HepG2 (cell line): ENCODE measurements around the gene PREX1. TPM values are rescaled to one million over a fixed set of nuclear protein-coding genes. Genes with fewer than 3 reads are reported as not detected.
A peak's percentile ranks its signal among the peaks of the same experiment; 100 is the strongest.

ENCODE experiments used
- ARHGAP35 ChIP-seq: sonication (generic); formaldehyde crosslinking; IDR thresholded peaks from 2 replicates; pipeline ENCODE4 v1.9.0; 2022; ENCODE audit warnings: mild to moderate bottlenecking, inconsistent platforms, moderate library complexity, missing genetic modification reagents, borderline replicate concordance
- BHLHE40 ChIP-seq: IDR thresholded peaks from 2 replicates; pipeline ENCODE4 v1.6.1; 2011; ENCODE audit warnings: low read length, improper control_type of control experiment
- CBX5 ChIP-seq: sonication (generic); formaldehyde crosslinking; IDR thresholded peaks from 2 replicates; pipeline ENCODE4 v1.4.0; 2020; ENCODE audit warnings: missing genetic modification reagents, borderline replicate concordance
- DMAP1 ChIP-seq: IDR thresholded peaks from 2 replicates; pipeline ENCODE4 v1.6.1; 2016
- DRAP1 ChIP-seq: IDR thresholded peaks from 2 replicates; pipeline ENCODE4 v1.6.1; 2016; ENCODE audit warnings: missing genetic modification reagents, missing compliant biosample characterization
- EED ChIP-seq: sonication (generic); formaldehyde crosslinking; IDR thresholded peaks from 2 replicates; pipeline ENCODE4 v1.5.0; 2020; ENCODE audit warnings: mild to moderate bottlenecking, missing genetic modification reagents
- ELF1 ChIP-seq: sonication (generic); formaldehyde crosslinking; IDR thresholded peaks from 2 replicates; pipeline ENCODE4 v1.4.0; 2020; ENCODE audit warnings: missing genetic modification reagents
- FOSL2 ChIP-seq: sonication (generic); formaldehyde crosslinking; IDR thresholded peaks from 2 replicates; pipeline ENCODE4 v1.4.0; 2020; ENCODE audit warnings: missing genetic modification reagents
- GTF2F1 ChIP-seq: fragments of 150-350 bp; IDR thresholded peaks from 2 replicates; pipeline ENCODE4 v1.6.1; 2014; ENCODE audit warnings: low read length
- HCFC1 ChIP-seq: fragments of 150-350 bp; IDR thresholded peaks from 2 replicates; pipeline ENCODE4 v1.6.1; 2014; ENCODE audit warnings: low read depth, low read length
- HNRNPUL1 ChIP-seq: fragments of 200-400 bp; formaldehyde crosslinking; IDR thresholded peaks from 2 replicates; pipeline ENCODE4 v1.6.1; 2017; ENCODE audit warnings: low read depth, mild to moderate bottlenecking, low read length, moderate library complexity
- IRF2 ChIP-seq: IDR thresholded peaks from 2 replicates; pipeline ENCODE4 v1.6.1; 2018; ENCODE audit warnings: missing genetic modification reagents, missing compliant biosample characterization
- KDM2A ChIP-seq: sonication (generic); formaldehyde crosslinking; IDR thresholded peaks from 2 replicates; pipeline ENCODE4 v1.4.0; 2020; ENCODE audit warnings: low read depth, missing genetic modification reagents, borderline replicate concordance
- KLF15 ChIP-seq: sonication (generic); formaldehyde crosslinking; IDR thresholded peaks from 2 replicates; pipeline ENCODE4 v1.8.1; 2023; ENCODE audit warnings: borderline replicate concordance, mild to moderate bottlenecking, inconsistent platforms, missing genetic modification reagents, mixed read lengths
- MAZ ChIP-seq, 2 experiments: sonication (generic) in 1 of 2; formaldehyde crosslinking in 1 of 2; IDR thresholded peaks; 2 replicates each; pipeline versions ENCODE4 v1.5.0 to v1.6.1; 2012 to 2020; ENCODE audit warnings: low read depth in 2 of 2, mild to moderate bottlenecking in 2 of 2, borderline replicate concordance in 1 of 2, improper control_type of control experiment in 1 of 2, low read length in 1 of 2, missing genetic modification reagents in 1 of 2, moderate library complexity in 1 of 2
- MEIS1 ChIP-seq: sonication (generic); formaldehyde crosslinking; IDR thresholded peaks from 2 replicates; pipeline ENCODE4 v1.9.0; 2021; ENCODE audit warnings: mild to moderate bottlenecking, missing genetic modification reagents, moderate library complexity, borderline replicate concordance
- NFKB2 ChIP-seq: sonication (generic); formaldehyde crosslinking; IDR thresholded peaks from 2 replicates; pipeline ENCODE4 v1.4.0; 2020; ENCODE audit warnings: missing genetic modification reagents, borderline replicate concordance
- SMC3 ChIP-seq: IDR thresholded peaks from 2 replicates; pipeline ENCODE4 v1.6.1; 2011; ENCODE audit warnings: low read length, improper control_type of control experiment
- TCF7 ChIP-seq: sonication (generic); IDR thresholded peaks from 2 replicates; pipeline ENCODE4 v1.6.1; 2016; ENCODE audit warnings: antibody characterized with exemption, low read depth
- THAP7 ChIP-seq: sonication (generic); formaldehyde crosslinking; IDR thresholded peaks from 2 replicates; pipeline ENCODE4 v1.8.1; 2023; ENCODE audit warnings: mild to moderate bottlenecking, missing genetic modification reagents
- U2AF2 ChIP-seq: fragments of 200-400 bp; formaldehyde crosslinking; IDR thresholded peaks from 2 replicates; pipeline ENCODE4 v1.6.1; 2017; ENCODE audit warnings: low read depth, mild to moderate bottlenecking, low read length
- ZNF331 ChIP-seq: sonication (generic); formaldehyde crosslinking; IDR thresholded peaks from 2 replicates; pipeline ENCODE4 v1.4.0; 2020; ENCODE audit warnings: missing genetic modification reagents
- ZNF362 ChIP-seq: sonication (generic); formaldehyde crosslinking; IDR thresholded peaks from 2 replicates; pipeline ENCODE4 v1.4.0; 2020; ENCODE audit warnings: missing genetic modification reagents, mild to moderate bottlenecking, borderline replicate concordance
- ZNF496 ChIP-seq: sonication (generic); formaldehyde crosslinking; IDR thresholded peaks from 2 replicates; pipeline ENCODE4 v1.8.1; 2023; ENCODE audit warnings: mild to moderate bottlenecking, moderate library complexity, missing genetic modification reagents; ENCODE audit not compliant: insufficient replicate concordance
- ZNF691 ChIP-seq: sonication (generic); formaldehyde crosslinking; IDR thresholded peaks from 2 replicates; pipeline ENCODE4 v1.4.0; 2020; ENCODE audit warnings: missing genetic modification reagents, low read depth, mild to moderate bottlenecking, borderline replicate concordance
- ZNF720 ChIP-seq: sonication (generic); formaldehyde crosslinking; IDR thresholded peaks from 2 replicates; pipeline ENCODE4 v1.4.0; 2020; ENCODE audit warnings: missing genetic modification reagents
- ZNF724P ChIP-seq: sonication (generic); formaldehyde crosslinking; IDR thresholded peaks from 2 replicates; pipeline ENCODE4 v1.8.0; 2022; ENCODE audit warnings: missing genetic modification reagents, borderline replicate concordance
- ZNF790 ChIP-seq: sonication (generic); formaldehyde crosslinking; IDR thresholded peaks from 2 replicates; pipeline ENCODE4 v1.8.0; 2022; ENCODE audit warnings: missing genetic modification reagents, mild to moderate bottlenecking, borderline replicate concordance
- polyA plus RNA-seq, 8 experiments: library from polyadenylated mRNA; depleted of rRNA in 3 of 8; stranded (reverse) in 7 of 8; unstranded in 1 of 8; fragments of >200 nt; fragmentation: Illumina TruSeq in 4 of 8; extraction: Trizol in 4 of 8; gene quantifications; 2 replicates each; pipeline versions ENCODE4 v1.2.1 to v1.2.3, GENCODE V29; 2011 to 2016; ENCODE audit warnings: low read depth in 4 of 8, missing spikeins in 1 of 8, mixed read lengths in 1 of 8; ENCODE audit not compliant: insufficient read depth in 1 of 8
- total RNA-seq, 5 experiments: library from RNA; depleted of rRNA; stranded (reverse); fragments of >200 nt; fragmentation: Illumina TruSeq; extraction: Trizol; gene quantifications; 2 replicates each; pipeline ENCODE4 v1.2.3, GENCODE V29; 2016; ENCODE audit warnings: low read depth in 1 of 5

Gene PREX1
- total and polyA plus RNA-seq, 2 of the 13 experiments (the other 11 are each of a cell fraction or from before 2014, with no cell fraction given) = 0.02 to 0.04 TPM

GRCh38 chr20:48656661-48657211 is 171.1 kb downstream of the PREX1 start (continued):
- no peak for TF ChIP-seq KLF15 (CRISPR knock-in tag)
- TF ChIP-seq ELF1 (CRISPR knock-in tag) = 0 out of 2 replicates have a peak, but pooled peaks have one; percentile 15
- TF ChIP-seq GTF2F1 = no peak
- peak; percentile 78 for TF ChIP-seq SMC3
- peak; percentile 37; the same call in 1 of the 2 replicates for TF ChIP-seq BHLHE40
- no peak for TF ChIP-seq TCF7
- 0 out of 2 replicates have a peak, but pooled peaks have one; percentile 8 for TF ChIP-seq MEIS1
- TF ChIP-seq CBX5 (CRISPR knock-in tag) = 0 out of 2 replicates have a peak, but pooled peaks have one; percentile 22
- TF ChIP-seq ZNF724P (CRISPR knock-in tag) = no peak
- no peak for TF ChIP-seq DMAP1 (CRISPR knock-in tag)
- TF ChIP-seq NFKB2 (CRISPR knock-in tag) = peak; percentile 31; the same call in 1 of the 2 replicates
- peak; percentile 28; the same call in 1 of the 2 replicates for TF ChIP-seq MAZ (IDR thresholded peaks at IDR 0.05; ENCODE audit: borderline replicate concordance, low read depth, low read length)
- 0 out of 2 replicates have a peak, but pooled peaks have one; percentile 27 for TF ChIP-seq MAZ (CRISPR knock-in tag; IDR thresholded peaks at IDR 0.05; ENCODE audit: low read depth)
- no peak for TF ChIP-seq ZNF790 (CRISPR knock-in tag)
- 0 out of 2 replicates have a peak, but pooled peaks have one; percentile 26 for TF ChIP-seq DRAP1 (CRISPR knock-in tag)
- peak; percentile 59; the same call in 1 of the 2 replicates for TF ChIP-seq ZNF362 (CRISPR knock-in tag)
- peak; percentile 78; the same call in 1 of the 2 replicates for TF ChIP-seq KDM2A (CRISPR knock-in tag)
- no peak for TF ChIP-seq ZNF496 (CRISPR knock-in tag)
- TF ChIP-seq U2AF2 = 0 out of 2 replicates have a peak, but pooled peaks have one; percentile 11
- TF ChIP-seq ZNF720 (CRISPR knock-in tag) = 0 out of 2 replicates have a peak, but pooled peaks have one; percentile 18
- peak; percentile 74; the same call in 1 of the 2 replicates for TF ChIP-seq EED (CRISPR knock-in tag)
- 0 out of 2 replicates have a peak, but pooled peaks have one; percentile 78 for TF ChIP-seq THAP7 (CRISPR knock-in tag)
- TF ChIP-seq ZNF691 (CRISPR knock-in tag) = peak; percentile 41; the same call in 1 of the 2 replicates
- 0 out of 2 replicates have a peak, but pooled peaks have one; percentile 40 for TF ChIP-seq ARHGAP35
- no peak for TF ChIP-seq HCFC1
- peak; percentile 63 for TF ChIP-seq FOSL2 (CRISPR knock-in tag)
- no peak for TF ChIP-seq HNRNPUL1
- peak; percentile 62; the same call in 1 of the 2 replicates for TF ChIP-seq ZNF331 (CRISPR knock-in tag)
- 0 out of 2 replicates have a peak, but pooled peaks have one; percentile 31 for TF ChIP-seq IRF2 (CRISPR knock-in tag)
